Measurements from ENCODE around the gene CACNG4.
"Not testable (repeated sequence)": the region's sequence is repeated elsewhere in the genome, so short reads cannot be mapped to it uniquely, and the experiment has no call there.

The CACNG4 gene

DNA sequence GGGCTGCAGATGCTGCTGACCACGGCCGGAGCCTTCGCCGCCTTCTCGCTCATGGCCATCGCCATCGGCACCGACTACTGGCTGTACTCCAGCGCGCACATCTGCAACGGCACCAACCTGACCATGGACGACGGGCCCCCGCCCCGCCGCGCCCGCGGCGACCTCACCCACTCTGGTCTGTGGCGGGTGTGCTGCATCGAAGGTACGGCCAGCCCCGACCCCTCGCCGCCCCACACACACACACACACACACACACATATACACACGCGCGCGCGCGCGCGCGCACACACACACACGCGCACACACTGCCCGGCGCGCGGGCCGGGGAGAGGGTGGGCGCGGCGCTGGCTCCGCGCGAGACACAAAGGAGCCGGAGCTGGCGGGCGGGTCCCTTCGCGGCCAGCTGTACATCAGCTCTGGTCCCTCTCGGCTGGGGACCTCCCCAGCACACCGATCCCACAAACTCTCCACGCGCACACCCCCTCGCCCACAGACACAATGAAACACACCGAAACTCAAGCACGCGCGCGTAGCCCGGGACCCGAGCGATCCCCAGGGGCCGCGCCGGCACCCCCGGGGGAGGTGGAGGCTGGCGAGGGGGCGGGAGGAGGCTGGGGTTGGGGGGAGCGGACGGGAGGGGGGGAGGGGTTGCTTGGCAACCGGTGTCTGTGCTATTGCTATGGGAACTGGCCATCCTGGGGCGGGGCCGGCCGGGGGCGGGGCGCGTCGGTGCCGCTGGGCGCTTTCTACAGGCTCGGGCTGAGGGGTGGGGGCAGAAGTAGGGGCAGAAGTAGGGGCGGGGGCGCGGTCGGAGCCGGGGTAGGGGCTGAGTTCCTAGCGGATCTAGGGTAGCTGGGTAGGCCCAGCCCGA is 658 bp downstream of the CACNG4 start:
- DNase-seq (ENCODE audit: low spot score) = no peak

DNA sequence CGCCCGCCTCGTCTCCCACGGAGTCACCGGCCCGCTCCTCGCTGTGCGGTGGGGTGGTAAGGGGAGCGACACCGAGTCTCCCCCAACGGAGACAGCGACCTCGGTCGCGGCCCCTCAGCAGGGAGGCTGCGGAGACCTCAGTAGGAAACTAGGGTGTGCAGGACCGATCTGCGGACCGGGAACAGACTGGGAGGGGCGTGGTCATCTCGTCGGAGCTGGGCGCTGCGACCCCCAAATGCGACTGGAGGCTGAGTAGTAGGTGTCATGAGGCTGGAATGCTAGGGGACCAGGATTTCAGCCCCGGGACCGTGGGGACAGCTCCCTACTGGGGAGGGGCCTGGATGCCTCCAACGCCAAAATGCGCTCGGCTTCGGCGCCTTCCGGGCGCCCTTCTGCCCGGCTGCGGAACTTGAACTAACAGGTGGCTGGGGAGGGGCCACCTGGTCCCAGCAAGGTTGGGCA is 1.3 kb downstream of the CACNG4 start:
- no peak for DNase-seq (ENCODE audit: low spot score)

DNA sequence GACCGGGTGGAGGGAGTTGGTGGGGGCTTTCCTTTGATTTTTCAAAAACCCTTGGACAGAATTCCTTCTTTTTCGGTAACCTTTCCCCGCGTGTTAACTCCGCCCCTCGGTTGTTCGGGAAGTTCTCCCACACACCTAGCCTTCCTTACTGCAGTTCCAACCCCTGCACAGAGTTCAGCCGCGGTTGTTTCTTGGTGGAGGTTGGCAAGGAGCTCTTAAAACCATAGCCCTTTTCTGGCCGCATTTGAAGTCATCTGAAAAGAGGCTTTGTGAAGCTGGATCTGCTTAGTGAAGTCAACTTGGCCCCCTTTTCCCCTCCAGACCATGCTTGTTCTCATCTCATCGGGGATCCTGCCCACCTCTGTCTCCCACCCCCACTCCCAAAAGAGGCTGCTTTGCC is 1.8 kb downstream of the CACNG4 start:
- DNase-seq (ENCODE audit: low spot score) = no peak

DNA sequence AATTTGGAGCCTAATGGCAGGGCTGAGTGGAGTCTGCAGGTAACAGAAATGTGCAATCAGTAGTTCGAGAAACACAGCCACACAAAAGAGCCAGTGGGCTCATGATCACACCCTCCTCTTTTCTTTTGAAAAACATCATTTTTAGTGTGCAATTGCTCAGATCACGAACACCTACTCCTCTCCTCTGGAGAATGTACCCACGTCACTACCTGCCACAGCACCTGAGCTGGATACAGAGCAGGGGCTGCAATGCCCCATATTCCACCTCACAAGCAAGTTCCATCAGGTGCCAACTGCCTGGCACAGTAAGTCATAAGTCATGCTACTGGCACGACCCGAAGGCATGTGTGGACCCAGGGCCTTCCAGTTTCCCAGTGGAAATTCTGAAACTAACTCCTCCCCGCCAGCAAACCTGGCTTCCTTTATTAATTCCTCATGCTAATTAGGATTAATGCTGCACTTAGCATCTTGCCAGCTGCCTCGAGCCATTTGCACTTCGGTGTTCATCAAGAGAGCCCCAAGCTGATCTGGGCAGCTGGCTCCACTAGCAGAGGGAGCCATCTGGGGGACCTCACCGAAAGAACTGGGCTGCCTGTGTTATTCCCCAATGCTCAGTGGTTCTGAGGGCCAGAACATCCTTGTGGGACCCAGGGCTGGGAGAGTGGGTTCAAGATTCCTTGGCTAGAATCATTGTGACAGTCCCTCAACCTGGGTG is 2.4 kb downstream of the CACNG4 start:
- no peak for DNase-seq (ENCODE audit: low spot score)

DNA sequence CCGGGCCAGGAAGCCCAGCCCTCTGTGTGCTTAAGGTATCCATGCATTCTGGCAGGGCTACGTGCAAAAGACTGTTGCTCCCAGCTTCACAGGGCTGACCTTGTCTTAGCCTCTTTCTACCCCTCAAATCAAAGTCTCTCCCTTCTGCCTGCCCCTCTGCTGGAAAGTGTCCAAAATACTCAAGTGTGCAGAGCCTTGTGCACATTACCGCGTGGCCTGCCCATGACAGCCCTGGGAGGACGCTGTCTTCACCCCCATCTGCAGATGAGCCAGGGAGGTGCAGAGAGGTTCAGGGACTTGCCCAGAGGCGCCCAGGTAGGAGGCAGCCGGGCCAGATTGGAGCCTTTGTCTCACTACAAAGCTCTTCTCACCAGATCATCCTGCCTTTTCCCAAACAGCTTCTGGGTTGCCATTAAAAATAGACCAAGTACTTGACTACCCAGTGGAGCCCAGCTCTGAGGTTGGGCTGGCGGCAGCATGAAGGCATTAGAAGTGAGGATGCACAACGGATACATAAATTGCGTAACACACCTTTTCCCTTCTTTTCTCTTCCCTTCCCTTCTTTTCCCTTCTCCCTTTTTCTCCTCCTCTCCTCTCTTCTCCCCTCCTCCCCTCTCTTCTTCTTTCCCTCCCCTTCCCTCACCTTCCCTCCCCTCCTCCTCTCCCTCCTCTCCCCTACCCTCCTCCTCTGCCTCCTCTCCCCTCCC is 3.5 kb downstream of the CACNG4 start:
- no peak for DNase-seq (ENCODE audit: low spot score)

DNA sequence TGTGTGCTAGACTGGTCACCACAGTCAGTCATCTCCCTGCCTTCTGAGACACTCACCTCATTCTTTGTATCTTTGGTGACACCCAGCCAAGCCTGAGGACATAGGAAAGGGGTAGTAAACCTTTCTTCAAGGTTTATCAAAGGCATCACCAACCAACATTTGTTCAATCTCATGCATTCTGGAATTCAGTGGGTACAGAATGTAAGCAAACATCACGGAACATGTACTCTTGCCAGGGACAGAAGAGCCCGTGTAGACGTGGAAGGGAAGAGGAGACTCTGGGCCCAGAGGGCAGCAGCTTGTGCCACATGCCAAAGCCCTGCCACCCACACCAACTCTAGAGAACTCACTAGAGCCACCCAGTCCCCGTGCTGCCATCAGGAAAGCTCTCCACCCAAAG is 4.4 kb downstream of the CACNG4 start:
- DNase-seq (ENCODE audit: low spot score) = no peak

DNA sequence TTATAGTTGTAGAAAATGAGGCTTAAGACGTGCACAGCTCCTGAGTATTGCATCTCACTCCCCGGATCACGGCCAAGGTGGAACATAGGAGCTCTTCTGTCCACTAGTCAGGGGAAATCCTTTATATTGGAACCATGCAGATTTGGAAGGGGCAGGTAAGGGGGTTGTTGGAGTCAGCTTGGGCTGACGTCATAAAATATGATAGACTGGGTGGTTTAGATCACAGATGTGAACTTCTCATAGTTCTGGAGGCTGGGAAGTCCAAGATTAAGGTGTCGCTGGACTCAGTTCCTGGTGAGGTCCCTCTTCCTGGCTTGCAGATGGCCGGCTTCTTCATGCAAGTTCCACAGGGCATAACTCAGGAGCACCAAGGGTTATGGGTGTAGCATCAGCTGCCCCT is 5.6 kb downstream of the CACNG4 start:
- DNase-seq (ENCODE audit: low spot score) = no peak

DNA sequence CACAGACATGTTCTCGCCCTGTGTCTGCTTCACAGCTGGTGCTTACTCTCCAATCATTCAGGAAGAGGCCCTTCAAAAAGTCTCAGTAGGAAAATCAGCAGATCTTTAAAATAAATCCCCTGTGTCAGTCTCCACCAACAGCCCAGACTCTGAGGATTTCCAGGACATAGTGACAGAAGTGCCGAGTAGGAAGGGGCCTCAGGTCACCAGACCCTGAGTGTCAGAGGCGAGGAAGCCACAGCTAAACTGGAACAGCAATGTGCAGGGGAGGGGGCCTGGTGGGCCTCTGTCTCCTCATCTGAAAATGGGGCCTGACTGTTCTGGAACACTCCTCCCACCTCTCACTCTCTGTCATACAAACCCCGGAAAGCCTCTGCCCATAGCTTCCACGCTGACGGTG is 6.3 kb downstream of the CACNG4 start:
- no peak for DNase-seq (ENCODE audit: low spot score)

DNA sequence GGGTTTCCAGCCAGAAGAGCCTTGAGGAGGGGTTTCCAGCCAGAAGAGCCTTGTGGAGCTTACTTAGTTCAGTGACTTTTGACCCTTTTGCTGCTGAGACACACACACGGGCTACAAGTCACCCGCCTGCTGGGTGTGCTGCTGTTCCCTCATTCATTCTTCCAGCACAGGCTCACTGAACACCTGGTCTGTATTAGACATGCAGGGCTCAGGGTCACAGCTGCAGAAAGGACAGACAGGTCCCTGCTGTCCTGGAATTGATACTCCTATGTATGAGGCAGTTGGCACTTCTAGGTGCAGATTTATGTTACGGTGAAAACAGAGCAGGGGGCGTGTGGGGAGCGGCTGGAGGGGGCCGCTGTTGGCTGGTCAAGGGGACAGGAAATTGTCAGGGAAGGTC is 6.8 kb downstream of the CACNG4 start:
- DNase-seq (ENCODE audit: low spot score) = no peak

DNA sequence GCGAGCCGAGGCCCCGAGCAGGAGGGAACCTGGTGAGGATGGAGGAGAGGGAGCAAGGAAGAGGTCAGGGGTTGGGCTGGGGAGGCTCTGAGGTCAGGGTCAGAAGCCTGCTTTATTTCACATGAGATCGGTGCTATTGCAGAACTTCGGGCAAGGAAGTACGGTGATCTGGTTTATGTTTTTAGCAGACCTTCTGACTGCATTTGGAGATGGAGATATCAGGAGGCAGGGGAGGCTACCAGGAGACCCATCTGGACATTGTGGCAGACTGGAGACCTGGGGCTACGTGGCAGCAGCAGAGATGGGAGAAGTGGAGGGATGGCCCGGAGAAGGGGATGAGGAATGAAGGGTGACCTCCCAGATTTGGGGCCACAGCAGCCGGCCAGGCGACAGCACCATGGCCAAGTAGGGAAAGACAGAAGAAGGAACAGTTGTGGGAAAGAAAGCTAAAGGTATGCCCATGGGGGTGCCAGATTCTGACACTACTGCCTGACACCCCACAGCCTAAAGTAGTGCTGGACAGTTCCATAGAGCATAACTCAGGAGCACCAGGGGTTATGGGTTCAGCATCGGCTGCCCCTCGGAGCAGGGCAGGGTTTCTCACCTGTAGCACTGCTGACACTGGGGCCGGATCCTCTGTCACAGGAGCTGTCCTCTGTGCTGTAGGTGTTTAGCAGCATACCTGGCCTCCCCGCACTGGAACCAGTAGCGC is 7.4 kb downstream of the CACNG4 start:
- no peak for DNase-seq (ENCODE audit: low spot score)

DNA sequence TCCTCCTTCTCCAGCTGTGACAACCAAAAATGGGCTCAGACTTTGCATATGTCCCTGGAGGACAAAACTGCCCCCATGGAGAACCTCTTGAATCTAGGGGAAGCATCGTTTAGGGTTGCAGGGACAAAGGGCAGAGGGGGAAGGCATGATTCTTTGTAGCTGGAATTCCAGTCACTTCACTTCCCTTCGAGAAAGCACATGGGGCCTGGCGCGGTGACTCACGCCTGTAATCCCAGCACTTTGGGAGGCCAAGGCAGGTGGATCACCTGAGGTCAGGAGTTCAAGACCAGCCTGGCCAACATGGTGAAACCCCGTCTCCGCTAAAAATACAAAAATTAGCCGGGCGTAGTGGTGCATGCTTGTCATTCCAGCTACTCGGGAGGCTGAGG is 7.9 kb downstream of the CACNG4 start:
- not testable (repeated sequence) for DNase-seq (ENCODE audit: low spot score)

DNA sequence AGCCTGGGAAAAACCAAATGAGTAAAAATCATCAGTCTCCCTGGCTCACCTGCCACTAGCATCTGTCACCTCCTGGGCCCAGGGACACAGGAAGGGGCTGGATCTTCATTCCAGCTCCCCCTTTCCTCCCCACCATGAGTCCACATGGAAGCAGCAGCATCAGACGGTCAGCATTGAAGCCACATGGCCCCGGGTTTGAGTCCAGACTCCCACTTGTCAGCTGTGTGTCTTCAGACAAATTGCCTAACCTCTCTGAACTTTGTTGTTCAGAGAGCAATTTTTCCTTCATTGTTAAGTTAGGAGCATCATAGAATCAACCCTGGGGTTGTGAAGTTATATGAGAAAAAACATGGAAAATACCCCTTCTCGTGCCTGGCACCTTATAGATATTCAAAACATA is 10.7 kb downstream of the CACNG4 start:
- no peak for DNase-seq (ENCODE audit: low spot score)

DNA sequence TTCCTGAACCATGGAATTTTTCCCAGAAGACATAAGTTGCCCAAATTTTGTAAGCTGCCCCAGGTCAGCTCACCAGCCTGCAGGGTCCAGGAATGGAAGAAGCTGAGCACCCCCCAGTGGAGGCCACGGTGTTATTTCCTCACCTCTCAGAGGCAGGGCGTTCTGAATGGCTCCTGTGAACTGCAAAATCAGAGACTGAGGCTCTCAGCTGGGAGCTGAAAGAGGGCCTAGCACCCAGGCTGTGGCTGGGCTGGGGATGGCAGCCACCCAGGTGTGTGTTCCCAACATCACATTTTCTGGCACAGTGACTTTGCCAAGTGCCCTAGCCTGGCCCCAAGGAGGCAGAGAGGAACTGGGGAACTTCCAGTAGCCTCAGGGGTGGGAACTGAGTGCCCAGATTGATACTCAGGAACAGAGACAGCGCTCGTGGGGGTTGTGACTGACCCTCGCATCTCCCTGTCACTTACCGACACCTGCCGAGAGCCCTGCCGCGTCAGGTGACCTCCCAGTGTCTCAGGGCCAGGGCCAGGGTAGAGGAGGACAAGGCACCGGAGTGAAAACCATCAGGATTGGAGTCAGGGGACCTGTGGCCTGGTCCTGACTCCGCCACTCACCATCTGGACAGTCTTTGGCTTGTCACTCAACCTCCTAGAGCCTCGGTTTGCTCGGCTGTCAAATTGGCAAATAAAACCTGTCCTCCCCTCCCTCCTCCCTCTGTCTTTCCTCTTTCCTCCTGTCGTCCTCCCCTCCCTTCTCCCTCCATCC is 11.3 kb downstream of the CACNG4 start:
- DNase-seq (ENCODE audit: low spot score) = no peak

DNA sequence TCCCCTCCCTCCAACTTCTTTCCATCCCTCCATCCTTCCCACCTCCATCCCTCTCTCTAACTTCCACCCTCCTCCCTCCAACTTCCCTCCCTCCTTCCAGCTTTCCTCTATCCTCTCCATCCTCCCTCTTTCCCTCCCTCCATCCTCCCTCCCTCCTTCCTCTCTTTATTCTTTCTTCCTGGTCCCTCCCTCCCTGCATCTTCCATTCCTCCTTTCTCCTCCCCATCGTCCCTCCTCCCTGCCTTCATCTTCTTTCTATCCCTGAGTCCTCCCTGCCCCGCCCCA is 11.8 kb downstream of the CACNG4 start:
- no peak for DNase-seq (ENCODE audit: low spot score)

DNA sequence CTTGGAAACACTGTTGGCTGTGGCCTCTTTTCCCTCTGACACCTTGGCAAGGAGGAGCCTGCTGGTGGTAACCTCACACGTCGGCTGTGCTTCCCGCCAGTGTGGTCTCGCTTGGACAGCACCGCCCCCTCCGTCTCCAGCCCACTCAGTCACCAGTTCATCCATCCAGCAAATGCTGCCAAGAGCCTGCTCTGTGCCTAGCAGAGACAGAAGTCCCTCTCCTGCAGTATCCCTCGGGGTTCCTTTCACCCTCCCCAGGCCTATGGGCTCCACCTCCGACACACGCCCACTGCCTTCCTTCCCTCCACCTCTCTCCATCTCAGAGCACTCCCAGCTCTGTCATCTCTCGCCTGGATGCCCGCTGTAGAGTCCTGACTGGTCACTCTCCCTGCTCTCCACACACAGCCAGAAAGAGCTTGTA is 12.3 kb downstream of the CACNG4 start:
- no peak for DNase-seq (ENCODE audit: low spot score)

DNA sequence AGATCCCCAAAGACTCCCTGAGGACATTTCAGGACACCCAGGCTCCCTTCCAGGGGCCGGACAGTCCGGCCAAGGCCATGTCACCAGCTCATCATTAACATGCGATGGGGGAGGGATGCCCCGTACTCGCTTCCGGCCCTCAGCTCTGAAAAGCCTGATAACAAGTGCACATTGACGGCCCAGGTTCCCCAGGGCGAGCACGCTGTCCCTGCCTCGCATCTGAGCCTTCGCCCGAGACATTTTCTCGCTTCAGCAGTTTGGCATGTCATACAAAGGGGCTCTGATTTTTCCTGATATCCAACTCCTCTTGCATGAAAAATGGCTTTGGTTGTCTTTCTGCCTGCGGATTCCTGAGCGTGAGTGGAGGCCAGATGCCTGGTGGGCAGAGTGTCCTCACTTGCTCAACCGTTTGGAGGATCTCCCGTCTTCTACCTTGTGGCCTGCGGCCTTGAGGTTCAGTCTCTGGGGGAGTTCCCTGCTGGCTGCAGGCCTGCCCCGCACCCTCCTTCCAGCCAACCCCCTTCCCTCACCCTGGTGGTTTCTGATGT is 14.1 kb downstream of the CACNG4 start:
- DNase-seq (ENCODE audit: low spot score) = no peak

DNA sequence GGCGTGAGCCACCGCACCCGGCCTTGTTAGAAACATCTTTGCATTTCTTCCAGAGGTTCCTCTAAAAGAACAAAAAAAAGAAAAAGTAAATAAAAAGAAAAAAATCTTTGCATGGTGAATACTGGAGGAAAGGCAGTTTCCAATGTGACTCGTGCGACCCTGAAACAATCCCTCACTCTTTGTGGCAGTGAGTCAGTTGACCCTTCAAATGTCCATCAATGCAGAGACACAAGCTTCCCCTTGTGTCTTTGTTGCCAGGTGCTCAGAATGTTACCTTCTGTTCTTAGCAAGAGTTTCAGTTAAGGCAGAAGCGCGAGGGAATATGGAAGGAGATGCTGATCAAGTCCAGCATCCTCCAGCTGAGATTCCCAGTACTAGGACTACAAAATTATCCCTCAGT is 16.4 kb downstream of the CACNG4 start:
- no peak for DNase-seq (ENCODE audit: low spot score)

DNA sequence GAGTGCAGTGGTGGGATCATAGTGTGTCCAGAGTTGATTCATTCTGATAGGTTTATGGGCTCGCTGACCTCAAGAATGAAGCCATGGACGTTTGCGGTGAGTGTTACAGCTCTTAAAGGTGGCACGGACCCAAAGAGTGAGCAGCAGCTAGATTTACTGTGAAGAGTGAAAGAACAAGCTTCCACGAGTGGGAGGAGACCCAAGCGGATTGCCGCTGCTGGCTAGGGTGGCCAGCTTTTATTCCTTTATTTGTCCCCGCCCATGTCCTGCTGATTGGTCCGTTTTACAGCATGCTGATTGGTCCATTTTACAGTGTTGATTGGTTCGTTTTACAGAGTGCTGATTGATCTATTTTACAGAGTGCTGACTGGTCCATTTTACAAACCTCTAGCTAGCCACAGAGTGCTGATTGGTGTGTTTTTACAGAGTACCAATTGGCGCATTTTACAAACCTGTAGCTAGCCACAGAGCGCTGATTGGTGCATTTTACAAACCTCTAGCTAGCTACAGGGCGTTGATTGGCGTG is 17.5 kb downstream of the CACNG4 start:
- no peak for DNase-seq (ENCODE audit: low spot score)

DNA sequence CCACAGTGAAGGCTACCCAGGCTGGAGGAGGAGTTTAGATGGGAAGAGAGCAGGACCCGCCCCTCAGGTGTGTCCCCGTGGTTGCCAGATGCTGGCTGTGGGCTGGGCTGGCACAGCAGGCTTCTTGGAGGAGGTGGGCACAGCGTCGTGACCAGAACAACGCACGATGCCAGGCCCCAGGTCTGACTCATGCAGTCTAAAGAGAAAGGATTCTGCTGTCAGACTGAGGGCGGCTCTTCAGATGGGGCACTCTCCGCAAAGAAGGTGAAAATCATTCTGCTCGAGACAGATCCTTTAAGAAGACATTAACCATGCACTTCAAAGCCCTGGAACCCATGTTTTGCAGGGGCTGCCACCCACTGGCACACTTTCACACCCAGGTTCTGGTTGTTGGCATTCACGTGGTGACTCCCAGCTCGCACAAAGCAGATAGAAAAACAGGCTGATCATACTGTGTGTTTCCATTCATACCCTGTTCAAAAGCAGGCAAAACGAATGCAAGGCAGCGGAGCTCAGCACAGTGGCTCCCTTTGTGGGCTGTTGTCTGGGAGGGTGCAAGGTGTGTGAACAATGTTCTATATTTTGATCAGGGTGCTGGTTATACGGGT is 19.0 kb downstream of the CACNG4 start:
- no peak for DNase-seq (ENCODE audit: low spot score)

DNA sequence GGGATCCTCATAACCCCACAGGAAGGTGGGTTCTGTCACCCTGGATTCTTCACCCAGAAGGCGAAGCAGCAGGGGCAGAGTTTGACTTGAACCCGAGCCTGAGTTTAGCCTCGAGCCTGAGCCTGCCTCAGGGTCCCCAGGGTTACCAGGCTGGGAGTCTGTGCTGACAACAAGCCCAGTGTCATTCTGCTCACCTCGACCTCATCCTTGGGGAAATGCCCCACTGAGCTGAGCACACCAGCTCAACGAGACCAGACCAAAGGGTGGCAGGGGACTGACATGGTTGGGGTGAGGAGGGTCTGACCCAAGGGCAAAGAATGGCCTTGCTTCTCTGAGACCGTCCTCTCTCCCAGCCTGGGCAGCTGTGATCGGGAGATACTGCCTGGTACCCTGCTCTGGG is 20.2 kb downstream of the CACNG4 start:
- no peak for DNase-seq (ENCODE audit: low spot score)
